ENCODE results near the gene PLPPR5.
"Not testable (repeated sequence)": the region's sequence is repeated elsewhere in the genome, so short reads cannot be mapped to it uniquely, and the experiment has no call there.

Gene PLPPR5

GRCh38 chr1:99004861-99005442 is at the start of gene PLPPR5:
TSS of gene PLPPR5 (minus strand) at chr1:99004861. CDS start at chr1:99004671, 190 bp downstream.
- DNase-seq: no peak

GRCh38 chr1:99051611-99052283 is 47.1 kb upstream of the PLPPR5 start:
- no peak for DNase-seq

- no peak for DNase-seq
Observed at GRCh38 chr1:99049745-99050144, 45.1 kb upstream of the PLPPR5 start.

GRCh38 chr1:99036746-99037145 is 32.1 kb upstream of the PLPPR5 start:
- not testable (repeated sequence) for DNase-seq

GRCh38 chr1:99018313-99018712 is 13.7 kb upstream of the PLPPR5 start:
- no peak for DNase-seq

- no peak for DNase-seq
Observed at GRCh38 chr1:99017655-99018054, 13.0 kb upstream of the PLPPR5 start.

GRCh38 chr1:99010679-99011078 is 6.0 kb upstream of the PLPPR5 start:
- no peak for DNase-seq

- DNase-seq: no peak
Observed at GRCh38 chr1:99007366-99007765, 2.7 kb upstream of the PLPPR5 start.

GRCh38 chr1:99005537-99005942 is 879 bp upstream of the PLPPR5 start:
- DNase-seq: no peak

GRCh38 chr1:99004254-99004860 is 304 bp downstream of the PLPPR5 start:
- DNase-seq: no peak

- DNase-seq: no peak
Observed at GRCh38 chr1:99003581-99004253, 944 bp downstream of the PLPPR5 start.

GRCh38 chr1:98992844-98993243 is 11.8 kb downstream of the PLPPR5 start:
- no peak for DNase-seq

GRCh38 chr1:98991127-98992012 is 13.3 kb downstream of the PLPPR5 start:
- peak; percentile 32 for DNase-seq

- DNase-seq: no peak
Observed at GRCh38 chr1:98989556-98989907, 15.1 kb downstream of the PLPPR5 start.

GRCh38 chr1:98988904-98989555 is 15.6 kb downstream of the PLPPR5 start:
- DNase-seq: no peak

- no peak for DNase-seq
Observed at GRCh38 chr1:98985687-98986086, 19.0 kb downstream of the PLPPR5 start.

GRCh38 chr1:98981917-98982513 is 22.6 kb downstream of the PLPPR5 start:
- no peak for DNase-seq

- DNase-seq: no peak
Observed at GRCh38 chr1:98979463-98979862, 25.2 kb downstream of the PLPPR5 start.

GRCh38 chr1:98975810-98976209 is 28.9 kb downstream of the PLPPR5 start:
- DNase-seq: no peak

- DNase-seq: no peak
Observed at GRCh38 chr1:98975113-98975512, 29.5 kb downstream of the PLPPR5 start.

- no peak for DNase-seq
Observed at GRCh38 chr1:98969798-98970490, 34.7 kb downstream of the PLPPR5 start.
